ENCODE data around the gene FAM110C.
"Not testable (repeated sequence)": the region's sequence is repeated elsewhere in the genome, so short reads cannot be mapped to it uniquely, and the experiment has no call there.

The FAM110C gene

DNA sequence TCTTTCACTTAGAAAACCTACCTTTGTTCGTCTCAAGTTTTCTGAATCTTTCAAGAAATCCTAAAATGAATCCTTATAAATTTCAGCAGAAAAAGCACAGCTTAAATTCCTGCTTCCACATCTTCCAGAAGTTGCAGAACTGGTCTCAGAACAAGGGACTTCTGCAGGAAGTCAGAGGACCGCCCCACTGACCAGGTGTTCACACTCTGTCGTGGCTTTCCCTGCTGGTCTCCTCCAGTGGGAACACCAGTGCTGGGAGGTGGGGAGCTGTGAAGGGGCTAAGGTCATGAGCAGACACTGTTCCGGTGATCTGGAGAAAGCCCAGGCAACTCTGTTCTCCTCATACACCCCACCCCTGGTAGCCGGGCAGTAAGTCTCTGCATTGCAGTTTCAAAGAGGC is 3.5 kb downstream of the FAM110C start:
- no peak for DNase-seq

DNA sequence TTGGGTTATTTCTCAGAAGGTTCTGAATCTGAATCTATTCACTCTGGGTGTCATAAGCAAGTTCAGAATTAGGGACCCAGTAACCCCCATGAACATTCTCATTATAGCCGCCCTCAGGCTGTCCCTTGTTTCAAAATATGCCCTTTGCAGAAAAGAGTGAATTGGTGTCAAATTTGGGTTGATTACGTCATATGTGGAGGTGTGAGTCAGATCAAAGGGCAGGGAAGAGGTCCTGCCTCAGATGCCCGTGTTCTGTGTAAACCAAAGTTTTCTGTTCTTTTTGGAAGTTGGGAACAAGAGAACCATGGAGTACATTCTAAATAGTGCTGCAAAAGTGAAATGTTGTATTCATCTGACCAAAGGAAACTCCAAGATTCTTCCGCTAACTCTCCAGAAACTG is 5.8 kb downstream of the FAM110C start:
- no peak for DNase-seq

DNA sequence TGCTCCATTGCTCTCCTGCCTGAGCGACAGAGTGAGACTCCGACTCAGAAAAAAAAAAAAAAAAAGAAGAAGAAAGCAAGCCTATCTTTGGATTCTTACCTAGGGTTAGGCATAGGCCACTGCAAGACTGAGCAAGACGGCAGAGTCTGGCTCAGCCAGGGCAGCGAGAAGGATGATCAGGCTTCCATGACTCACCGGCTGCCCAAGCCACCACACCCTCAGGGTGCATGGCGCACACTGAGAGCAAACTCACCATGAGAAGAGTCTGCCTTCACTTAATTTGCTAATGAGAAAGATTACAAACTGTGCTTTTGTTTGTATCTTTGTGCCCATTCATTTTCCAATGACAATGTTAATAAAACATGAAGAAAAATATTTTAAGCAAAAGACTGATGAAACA is 8.2 kb downstream of the FAM110C start:
- no peak for DNase-seq

DNA sequence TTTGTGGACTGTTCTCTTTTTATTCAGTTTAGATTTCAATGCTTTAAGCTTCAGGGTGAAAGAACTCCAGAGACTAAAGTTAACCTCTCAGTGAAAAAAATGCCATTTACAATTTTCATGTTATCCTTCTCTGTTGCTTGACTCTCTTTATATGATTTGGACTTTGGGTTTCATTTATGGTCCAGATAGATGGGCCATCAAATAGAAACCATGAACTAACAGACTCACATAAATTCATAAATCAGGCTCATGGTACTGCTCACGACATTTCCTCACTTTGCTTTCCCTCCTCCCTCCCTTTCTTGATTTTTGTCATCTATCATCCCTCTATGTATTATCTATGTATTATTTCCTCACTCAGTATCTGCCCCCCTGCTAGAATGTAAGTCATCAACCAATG is 10.0 kb downstream of the FAM110C start:
- no peak for DNase-seq

DNA sequence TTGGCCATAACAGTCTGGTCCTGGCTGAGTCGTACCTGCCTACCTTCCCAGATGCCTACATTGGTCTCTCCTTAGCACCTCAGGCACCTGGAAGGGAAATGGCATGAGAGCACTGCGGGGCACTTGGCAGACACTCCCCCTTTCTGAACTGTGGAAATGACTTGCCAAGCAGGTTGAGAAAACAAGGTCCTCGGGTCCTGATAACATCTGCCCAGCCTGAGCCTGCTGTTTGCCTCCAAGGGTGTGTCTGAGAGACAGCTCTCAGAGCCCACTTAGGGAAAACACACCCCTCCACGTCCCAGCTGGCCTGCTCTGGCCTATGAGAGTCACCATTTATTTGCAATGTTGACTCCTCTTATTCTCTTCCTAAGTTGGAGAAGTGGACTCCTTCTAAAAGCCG is 10.5 kb downstream of the FAM110C start:
- no peak for DNase-seq

DNA sequence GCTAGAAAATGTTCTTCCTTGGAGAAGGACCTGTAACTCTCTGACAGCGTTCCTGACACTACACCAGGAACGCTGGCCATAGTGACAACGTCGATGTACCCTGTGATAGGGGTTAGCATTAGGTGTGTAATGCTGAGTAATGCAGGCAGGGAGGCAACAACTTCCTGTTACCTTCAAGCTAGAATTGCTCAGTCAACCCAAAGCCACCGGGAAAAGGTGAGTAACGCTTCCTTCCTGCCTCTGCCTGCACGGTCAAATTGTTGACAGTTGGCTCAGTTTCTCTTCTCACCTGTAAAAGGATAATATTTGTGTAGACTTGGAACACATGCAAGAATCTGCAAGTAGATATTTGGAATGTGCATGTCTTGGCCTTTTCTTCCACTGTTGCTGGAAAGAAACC is 12.7 kb downstream of the FAM110C start:
- DNase-seq: peak; percentile 47

DNA sequence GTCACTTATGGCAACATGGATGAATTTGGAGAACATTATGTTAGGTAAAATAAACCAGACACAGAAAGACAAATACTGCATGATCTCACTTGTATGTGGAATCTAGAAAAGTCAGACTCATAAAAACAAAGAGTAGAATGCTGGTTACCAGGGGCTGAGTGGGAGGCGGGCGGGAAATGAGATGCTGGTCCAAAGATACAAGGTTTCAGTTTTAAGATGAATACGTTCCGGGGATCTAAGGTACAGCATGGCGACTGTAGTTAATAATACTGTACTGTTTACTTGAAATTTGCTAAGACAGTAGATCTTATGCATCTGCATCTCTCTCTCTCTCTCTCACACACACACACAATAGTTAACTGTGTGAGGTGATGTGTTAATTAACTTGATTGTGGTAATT is 14.2 kb downstream of the FAM110C start:
- no peak for DNase-seq

DNA sequence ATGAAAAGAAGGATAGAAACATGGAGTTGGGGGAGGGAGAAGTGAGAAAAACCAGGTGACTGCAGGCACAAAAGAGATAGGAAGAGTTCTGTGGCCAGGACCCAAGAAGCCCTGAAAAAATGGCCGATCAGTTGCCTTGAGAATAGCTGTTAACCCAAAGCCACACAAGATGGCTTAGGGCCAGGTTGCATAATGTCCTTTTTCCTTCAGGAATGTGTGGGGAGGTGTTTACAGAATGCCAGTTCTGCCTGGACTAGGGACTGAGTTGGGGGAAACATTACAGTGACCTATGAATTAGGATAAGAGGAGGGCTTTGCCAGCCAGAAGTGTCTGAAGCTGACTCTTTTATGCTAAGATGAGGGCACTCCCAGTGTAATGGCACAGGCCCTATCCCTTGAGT is 17.1 kb downstream of the FAM110C start:
- no peak for DNase-seq

DNA sequence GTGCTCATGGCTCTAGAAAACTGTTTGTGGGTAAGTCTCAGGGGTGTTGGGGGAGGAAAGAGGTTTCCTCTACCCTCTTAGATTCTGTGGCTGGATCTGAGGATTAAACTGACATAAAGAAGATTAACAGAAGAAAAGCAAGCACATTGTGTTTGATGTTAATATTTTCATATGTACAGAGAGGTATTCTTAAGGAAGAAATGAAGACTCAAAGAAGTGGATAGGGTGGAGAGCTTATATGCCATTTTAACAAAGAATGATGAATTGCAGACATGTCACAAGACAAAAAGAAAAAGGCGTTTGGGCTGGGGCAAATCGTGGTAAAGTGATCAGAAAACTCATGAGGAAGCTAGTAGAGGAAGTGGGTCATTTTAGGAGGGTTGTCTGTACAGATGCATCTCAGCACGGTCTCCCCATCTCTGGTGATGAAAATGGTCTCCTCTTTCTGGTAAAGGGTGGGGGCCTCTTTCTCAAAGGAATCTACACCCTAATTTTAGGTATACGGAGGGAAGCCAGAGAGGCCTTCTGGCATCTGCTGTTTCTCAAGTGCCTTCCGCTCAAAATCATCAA is 17.8 kb downstream of the FAM110C start:
- no peak for DNase-seq

DNA sequence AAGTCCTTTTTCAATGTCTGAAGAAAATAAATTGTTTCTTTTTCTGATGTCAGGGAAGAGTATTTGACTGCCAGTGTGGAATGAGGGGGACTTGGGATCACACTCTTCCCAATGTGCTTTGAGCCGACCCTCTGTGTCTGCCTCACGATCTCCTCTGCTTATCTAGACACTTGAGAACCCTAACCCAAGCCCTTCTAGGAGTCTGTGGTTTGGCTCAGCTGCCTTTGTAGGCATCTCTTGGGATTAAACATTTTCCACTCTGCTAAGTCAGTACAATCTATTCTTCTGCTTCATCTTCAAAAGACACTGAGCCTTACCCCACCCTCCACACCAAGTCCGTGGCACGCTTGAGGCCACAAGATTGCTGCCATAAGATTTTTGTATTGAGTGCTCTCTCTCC is 19.4 kb downstream of the FAM110C start:
- no peak for DNase-seq

DNA sequence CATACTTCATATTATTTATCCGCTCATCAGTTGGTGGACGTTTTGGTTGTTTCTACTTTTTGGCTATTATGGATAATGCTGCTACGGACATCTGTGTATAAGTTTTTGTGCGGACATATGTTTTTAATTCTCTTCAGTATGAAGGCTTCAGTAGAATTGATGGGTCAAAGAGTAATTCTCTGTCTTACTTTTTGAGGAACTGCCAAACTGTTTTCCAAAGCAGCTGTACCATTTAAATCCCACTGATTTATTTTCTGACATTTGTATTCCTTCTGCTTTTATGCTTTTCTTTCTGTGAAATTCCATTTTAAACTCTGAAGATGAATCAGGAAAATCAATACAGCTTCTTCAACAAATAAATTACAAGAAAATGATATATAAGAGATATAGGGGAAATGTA is 20.8 kb downstream of the FAM110C start:
- DNase-seq: no peak

DNA sequence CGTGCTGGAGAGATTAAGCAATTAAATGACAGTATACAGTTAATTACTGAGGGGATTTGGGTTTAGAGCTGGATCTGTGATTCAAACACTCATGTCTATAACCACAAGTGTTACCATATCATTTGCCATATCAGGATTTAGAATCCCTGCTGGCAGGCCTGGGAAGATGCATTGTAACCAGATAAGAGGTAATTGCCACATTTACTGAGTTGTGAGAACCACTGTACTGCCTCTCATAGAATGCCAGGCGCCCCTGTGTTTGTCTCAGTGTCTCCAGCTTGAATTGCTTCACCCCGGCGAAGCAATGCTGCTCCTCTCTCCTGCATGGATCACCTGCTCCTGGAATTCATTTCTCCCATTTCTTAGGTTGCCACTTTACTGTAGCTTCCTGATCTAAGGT is 21.7 kb downstream of the FAM110C start:
- not testable (repeated sequence) for DNase-seq

DNA sequence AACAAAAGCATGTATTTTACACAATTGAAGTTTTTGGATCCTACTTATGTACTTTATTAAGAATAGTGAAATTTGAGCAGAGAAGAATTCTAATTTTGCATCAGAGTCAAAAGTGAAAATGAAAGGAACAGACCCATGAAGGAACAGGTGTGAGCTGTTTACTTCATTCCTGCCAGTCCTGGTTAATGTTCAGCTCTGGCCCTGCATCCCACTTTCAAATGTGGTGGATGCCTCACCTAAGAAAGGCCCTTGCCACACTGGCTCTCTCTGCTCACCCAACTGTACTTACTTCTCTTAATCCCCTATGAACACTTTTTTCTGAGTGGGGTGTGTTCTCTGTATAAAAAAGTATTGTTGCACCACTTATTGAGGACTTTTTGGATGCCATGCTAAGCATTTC is 22.2 kb downstream of the FAM110C start:
- DNase-seq: peak; percentile 18

DNA sequence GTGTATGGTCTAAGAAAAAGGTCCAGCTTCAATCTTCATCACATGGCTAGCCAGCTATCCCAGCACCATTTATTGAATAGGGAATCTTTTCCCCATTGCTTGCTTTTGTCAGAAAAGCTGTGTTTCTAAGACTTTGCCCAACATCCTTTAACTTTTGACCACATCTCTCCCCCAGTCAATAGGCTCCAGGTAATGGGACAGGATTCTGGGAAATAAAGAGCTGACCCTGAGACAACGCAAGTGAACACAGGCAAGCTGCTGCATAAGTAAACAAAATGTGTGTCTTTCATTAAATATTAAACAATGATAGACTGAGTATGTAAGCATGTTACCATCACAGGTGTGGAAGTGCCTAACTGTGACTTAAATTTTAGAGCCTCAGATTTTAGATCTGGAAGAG is 23.0 kb downstream of the FAM110C start:
- DNase-seq: no peak

DNA sequence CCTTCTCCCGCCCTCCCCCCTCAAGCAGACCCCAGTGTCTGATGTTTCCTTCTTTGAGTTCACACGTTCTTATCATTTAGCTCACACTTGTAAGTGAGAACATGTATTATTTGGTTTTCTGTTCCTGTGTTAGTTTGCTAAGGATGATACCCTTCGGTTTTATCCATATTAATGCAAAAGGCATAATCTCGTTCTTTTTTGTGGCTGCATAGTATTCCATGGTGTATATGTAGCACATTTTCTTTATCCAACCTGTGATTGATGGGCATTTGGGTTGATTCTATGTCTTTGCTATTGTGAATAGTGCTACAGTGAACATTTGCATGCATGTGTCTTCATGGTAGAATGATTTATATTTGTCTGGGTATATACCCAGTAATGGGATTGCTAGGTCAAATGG is 24.1 kb downstream of the FAM110C start:
- DNase-seq: not testable (repeated sequence)

DNA sequence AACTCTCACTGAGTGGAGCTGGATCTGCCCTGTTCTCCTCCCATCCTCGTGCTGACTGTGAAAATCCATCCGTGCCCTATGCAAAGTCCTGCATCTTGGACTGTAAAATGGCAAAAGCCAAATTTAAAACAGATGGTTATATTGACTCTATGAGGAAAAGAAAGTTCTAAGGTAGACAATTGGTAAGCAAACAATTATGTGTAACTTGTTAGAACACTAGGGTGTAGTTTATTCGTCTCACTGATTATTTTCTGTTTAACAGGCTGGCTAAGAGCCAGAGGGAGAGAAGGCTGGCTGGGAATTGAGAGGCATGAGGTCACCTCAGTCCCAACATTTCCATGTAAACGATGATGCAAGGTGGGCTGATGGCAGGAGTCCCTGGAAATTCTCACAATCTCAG is 26.0 kb downstream of the FAM110C start:
- not testable (repeated sequence) for DNase-seq

DNA sequence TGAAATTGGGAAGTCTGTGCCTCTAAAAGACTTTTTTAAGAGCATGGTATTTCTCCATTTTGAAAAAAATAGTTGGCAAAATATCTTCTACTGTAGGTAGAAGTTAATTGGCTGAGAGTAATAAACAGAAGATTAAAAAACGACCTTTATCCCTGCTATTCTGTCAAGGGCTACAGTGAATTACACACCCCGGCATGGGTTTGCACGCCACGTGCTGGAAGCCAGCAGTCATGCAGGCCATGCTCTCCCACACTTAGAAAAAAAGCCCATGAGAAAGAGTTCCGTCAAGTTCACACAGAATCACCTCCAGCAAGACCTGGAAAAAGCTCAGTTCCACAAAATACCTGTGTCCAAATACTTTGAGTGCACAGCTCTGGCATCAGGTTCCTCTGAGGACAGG is 26.8 kb downstream of the FAM110C start:
- DNase-seq: no peak

DNA sequence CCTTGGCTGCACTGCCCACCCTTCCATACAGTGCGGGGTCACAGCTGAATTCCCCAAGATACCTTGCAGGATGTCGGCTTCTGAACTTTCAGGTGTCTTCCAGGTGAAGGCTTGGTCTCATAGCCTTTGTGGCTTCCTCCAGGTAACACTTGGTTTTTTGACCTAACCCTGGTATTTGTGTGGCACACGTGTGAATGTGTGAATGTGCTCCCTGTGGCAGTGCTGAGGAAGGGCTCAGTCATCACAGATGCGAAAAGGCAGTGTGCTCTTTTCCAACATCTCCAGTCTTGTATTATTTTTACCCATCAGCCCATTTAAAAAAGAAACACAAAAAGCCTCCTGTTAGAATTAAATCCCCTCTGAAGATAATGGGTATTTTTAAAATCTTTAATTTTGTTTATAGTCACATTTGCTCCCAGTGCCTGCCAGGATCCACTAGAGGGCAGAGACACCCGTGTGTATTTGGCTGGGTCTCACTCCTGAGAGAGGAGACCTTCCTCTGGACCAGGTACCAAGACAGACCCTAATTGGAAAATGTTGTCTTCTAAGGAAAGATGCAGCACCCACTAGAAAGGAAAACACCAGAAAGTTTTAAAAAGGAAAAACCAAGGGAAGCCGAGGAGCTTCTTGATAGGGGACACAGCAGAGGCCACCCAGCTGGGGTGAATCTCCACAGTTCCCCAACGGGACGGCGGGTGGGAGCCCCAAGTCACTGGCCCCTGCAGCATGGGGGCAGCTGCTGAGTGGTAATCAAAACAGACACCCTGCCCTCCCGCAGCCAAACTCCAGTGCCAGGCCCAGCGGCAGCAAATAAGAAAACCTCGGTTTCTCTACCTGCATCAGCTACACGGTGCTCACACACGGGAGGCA is 27.7 kb downstream of the FAM110C start:
- DNase-seq: peak; percentile 31

DNA sequence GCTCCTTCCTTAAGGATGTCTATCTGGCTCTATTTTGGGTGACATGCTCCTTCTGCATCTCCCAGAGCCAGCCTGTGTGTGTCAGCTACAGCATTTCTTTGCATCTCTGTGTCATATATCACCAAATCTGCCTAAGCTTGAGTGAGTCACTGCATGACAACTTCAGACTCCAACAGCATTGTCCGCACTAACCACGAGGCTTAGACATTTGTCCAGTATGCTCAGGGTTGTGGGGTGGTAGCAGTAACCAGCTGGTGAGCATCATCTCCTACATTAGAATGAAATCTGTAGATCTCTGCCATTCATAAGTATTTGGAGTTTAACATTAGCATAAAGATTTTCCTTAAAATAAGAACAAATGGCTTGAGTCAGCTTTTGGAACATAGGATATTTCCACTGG is 30.4 kb downstream of the FAM110C start:
- DNase-seq: not testable (repeated sequence)

DNA sequence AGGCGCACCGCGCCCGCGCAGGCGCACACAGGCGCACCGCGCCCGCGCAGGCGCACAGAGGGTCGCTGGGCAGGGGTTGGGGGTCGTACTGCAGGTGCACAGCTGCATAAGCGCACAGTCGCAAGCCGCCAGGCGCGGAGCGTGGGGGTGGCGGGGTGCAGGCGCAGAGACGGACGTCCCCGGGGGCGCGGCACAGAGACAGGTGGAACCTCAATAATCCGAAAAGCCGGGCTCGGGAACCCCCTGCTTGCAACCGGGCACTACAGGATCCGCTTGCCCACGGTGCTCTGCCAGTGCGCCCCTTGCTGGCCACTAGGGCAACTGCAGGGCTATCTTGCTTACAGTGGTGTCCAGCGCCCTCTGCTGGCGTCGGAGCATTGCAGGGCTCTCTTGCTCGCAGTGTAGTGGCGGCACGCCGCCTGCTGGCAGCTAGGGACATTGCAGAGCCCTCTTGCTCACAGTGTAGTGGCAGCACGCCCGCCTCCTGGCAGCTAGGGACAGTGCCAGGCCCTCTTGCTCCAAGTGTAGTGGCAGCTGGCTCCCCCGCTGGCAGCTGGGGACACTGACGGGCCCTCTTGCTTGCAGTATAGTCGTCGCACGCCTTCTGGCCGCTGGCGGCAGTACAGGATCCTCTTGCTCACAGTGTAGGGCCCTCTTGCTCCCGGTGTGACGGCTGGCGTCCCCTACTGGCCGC is 34.9 kb downstream of the FAM110C start:
- peak; percentile 58 for DNase-seq

DNA sequence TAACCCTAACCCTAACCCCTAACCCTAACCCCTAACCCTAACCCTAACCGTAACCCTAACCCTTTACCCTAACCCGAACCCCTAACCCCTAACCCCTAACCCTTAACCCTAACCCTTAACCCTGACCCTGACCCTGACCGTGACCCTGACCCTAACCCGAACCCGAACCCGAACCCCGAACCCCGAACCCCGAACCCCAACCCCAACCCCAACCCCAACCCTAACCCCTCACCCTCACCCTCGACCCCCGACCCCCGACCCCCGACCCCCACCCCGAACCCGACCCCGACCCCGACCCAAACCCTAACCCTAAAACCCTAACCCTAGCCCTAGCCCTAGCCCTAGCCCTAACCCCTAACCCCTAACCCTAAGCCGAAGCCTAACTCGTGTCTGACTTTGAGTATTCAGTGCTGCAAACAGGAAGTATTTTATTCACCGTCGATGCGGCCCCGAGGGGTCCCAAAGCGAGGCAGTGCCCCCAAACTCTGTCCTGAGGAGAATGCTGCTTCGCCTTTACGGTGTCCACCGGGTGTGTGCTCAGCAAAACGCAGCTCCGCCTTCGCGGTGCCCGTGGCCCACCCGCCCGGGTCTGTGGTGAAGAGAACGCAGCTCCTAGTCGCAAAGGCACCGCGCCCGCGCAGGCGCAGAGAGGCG is 36.0 kb downstream of the FAM110C start:
- no peak for DNase-seq
